GM18858 (cell line): ENCODE data around the gene PSMA1.
"Not testable (repeated sequence)": the region's sequence is repeated elsewhere in the genome, so short reads cannot be mapped to it uniquely, and the experiment has no call there.

ENCODE experiments used
- ATAC-seq: cut with Tn5 transposase; IDR thresholded peaks from one replicate; pipeline ENCODE4 v1.9.1; 2021; ENCODE audit not compliant: unreplicated experiment

The PSMA1 gene

GRCh38 chr11:14535166-14535565, 15.0 kb upstream of the PSMA1 start:
- ATAC-seq = not testable (repeated sequence)

GRCh38 chr11:14529951-14530350, 9.8 kb upstream of the PSMA1 start:
- no peak for ATAC-seq

GRCh38 chr11:14529321-14529720, 9.1 kb upstream of the PSMA1 start:
- no peak for ATAC-seq

- ATAC-seq = no peak
Measured at GRCh38 chr11:14522801-14523200, 2.6 kb upstream of the PSMA1 start.

- ATAC-seq = no peak
Measured at GRCh38 chr11:14522245-14522644, 2.1 kb upstream of the PSMA1 start.

- no peak for ATAC-seq
Measured at GRCh38 chr11:14520747-14521151, 563 bp upstream of the PSMA1 start.

- ATAC-seq = no peak
Measured at GRCh38 chr11:14519597-14519916, 629 bp downstream of the PSMA1 start.

- no peak for ATAC-seq
Measured at GRCh38 chr11:14518820-14519219, 1.4 kb downstream of the PSMA1 start.

- ATAC-seq = no peak
Measured at GRCh38 chr11:14513800-14514199, 6.4 kb downstream of the PSMA1 start.

GRCh38 chr11:14506532-14506931, 13.7 kb downstream of the PSMA1 start:
- no peak for ATAC-seq

- ATAC-seq = no peak
Measured at GRCh38 chr11:14503023-14503422, 17.2 kb downstream of the PSMA1 start.

GRCh38 chr11:14502039-14502438, 18.1 kb downstream of the PSMA1 start:
- ATAC-seq = no peak

- peak; percentile 58 for ATAC-seq
Measured at GRCh38 chr11:14500181-14500651, 20.0 kb downstream of the PSMA1 start.

- peak; percentile 61 for ATAC-seq
Measured at GRCh38 chr11:14499560-14500180, 20.5 kb downstream of the PSMA1 start, which contains the start of gene COPB1. Gene COPB1 (minus strand): TSS chr11:14499811. CDS start chr11:14498928, 883 bp downstream.

- no peak for ATAC-seq
Measured at GRCh38 chr11:14499178-14499559, 21.0 kb downstream of the PSMA1 start.

GRCh38 chr11:14480716-14481115, 39.5 kb downstream of the PSMA1 start:
- ATAC-seq = no peak

GRCh38 chr11:14471127-14471526, 49.1 kb downstream of the PSMA1 start:
- no peak for ATAC-seq

GRCh38 chr11:14463623-14464022, 56.6 kb downstream of the PSMA1 start:
- no peak for ATAC-seq

- ATAC-seq = no peak
Measured at GRCh38 chr11:14460147-14460546, 60.0 kb downstream of the PSMA1 start.

- ATAC-seq = no peak
Measured at GRCh38 chr11:14458377-14458776, 61.8 kb downstream of the PSMA1 start.

GRCh38 chr11:14455648-14456430, 64.3 kb downstream of the PSMA1 start:
- ATAC-seq = no peak
